GM23338 (cell line): ENCODE results near the gene THAP6.

Experiments
- CREB1 ChIP-seq: fragments of 250-450 bp; sonication (Bioruptor Pico); IDR thresholded peaks from 2 replicates; pipeline ENCODE4 v1.5.0; 2020; ENCODE audit warnings: low read depth, mild to moderate bottlenecking, moderate library complexity
- CTCF ChIP-seq, 2 experiments: fragments of 200-600 bp in 1 of 2; sonication (generic) in 1 of 2; conservative IDR thresholded peaks; 2 replicates each; pipeline versions ENCODE4 v1.5.1 to v1.6.1; 2016 to 2017; ENCODE audit warnings: antibody characterized with exemption in 2 of 2, low read depth in 2 of 2, mild to moderate bottlenecking in 2 of 2, moderate library complexity in 1 of 2
- ETS1 ChIP-seq: IDR thresholded peaks from 2 replicates; pipeline ENCODE4 v1.6.1; 2016; ENCODE audit warnings: antibody characterized with exemption
- EZH2 ChIP-seq: fragments of 200-600 bp; sonication (generic); IDR thresholded peaks from one replicate; pipeline ENCODE4 v1.8.0; 2017; ENCODE audit warnings: antibody characterized with exemption, mild to moderate bottlenecking, low read depth; ENCODE audit not compliant: unreplicated experiment
- EZH2phosphoT487 ChIP-seq: fragments of 200-600 bp; sonication (generic); IDR thresholded peaks from one replicate; pipeline ENCODE4 v1.8.1; 2018; ENCODE audit warnings: antibody characterized with exemption; ENCODE audit not compliant: unreplicated experiment
- JUNB ChIP-seq: IDR thresholded peaks from one replicate; pipeline ENCODE4 v1.6.1; 2016; ENCODE audit warnings: antibody characterized with exemption; ENCODE audit not compliant: unreplicated experiment
- NANOG ChIP-seq: IDR thresholded peaks from 2 replicates; pipeline ENCODE4 v1.6.1; 2016; ENCODE audit warnings: antibody characterized with exemption, borderline replicate concordance
- POLR2AphosphoS5 ChIP-seq: IDR thresholded peaks from 2 replicates; pipeline ENCODE4 v1.6.1; 2016; ENCODE audit warnings: antibody characterized with exemption, low read depth
- REST ChIP-seq: IDR thresholded peaks from one replicate; pipeline ENCODE4 v1.6.1; 2018; ENCODE audit warnings: antibody characterized with exemption; ENCODE audit not compliant: unreplicated experiment
- STAT1 ChIP-seq: IDR thresholded peaks from one replicate; pipeline ENCODE4 v1.6.1; 2016; ENCODE audit warnings: antibody characterized with exemption; ENCODE audit not compliant: unreplicated experiment
- ZNF114 ChIP-seq: fragments of 250-450 bp; sonication (Bioruptor Pico); IDR thresholded peaks from 2 replicates; pipeline ENCODE4 v1.5.0; 2020; ENCODE audit warnings: mild to moderate bottlenecking, moderate library complexity
- ZNF331 ChIP-seq: fragments of 250-450 bp; sonication (Bioruptor Pico); IDR thresholded peaks from 2 replicates; pipeline ENCODE4 v1.5.0; 2020; ENCODE audit warnings: low read depth, mild to moderate bottlenecking, moderate library complexity

- TF ChIP-seq CTCF (conservative IDR thresholded peaks at IDR 0.05; ENCODE audit: low read depth in 2 of 2): peak in 1 of 2 experiments; percentile 37; a peak in 2 of 4 replicates
- no peak for TF ChIP-seq EZH2
- no peak for TF ChIP-seq EZH2phosphoT487
- no peak for TF ChIP-seq POLR2AphosphoS5
- no peak for TF ChIP-seq JUNB
- TF ChIP-seq CREB1: no peak
- TF ChIP-seq REST: no peak
- TF ChIP-seq ZNF114 (CRISPR knock-in tag): no peak
- TF ChIP-seq NANOG: no peak
- TF ChIP-seq STAT1: no peak
- no peak for TF ChIP-seq ZNF331 (CRISPR knock-in tag)
- TF ChIP-seq ETS1: no peak
These were observed 24.1 kb upstream of the THAP6 start for GRCh38 chr4:75490155-75490554.
